A673 (cell line): ENCODE results near the gene ZNF212. TPM values are rescaled to one million over a fixed set of nuclear protein-coding genes. Genes with fewer than 3 reads are reported as not detected.

Source experiments
- BruUV-seq: library from RNA; stranded (reverse); fragments of 400-500 nt; replicated peaks from 2 replicates; lab custom pipeline; 2021; lab: Mats Ljungman, UMichigan
- CTCF ChIA-PET: fragments of 300-600 bp; sonication (Branson Sonifier 250); formaldehyde crosslinking; loops from one replicate; lab custom pipeline; 2022; ENCODE audit warnings: antibody characterized with exemption; lab: Charles Lee
- POLR2A ChIA-PET: fragments of 300-600 bp; sonication (Branson Sonifier 250); formaldehyde crosslinking; loops from one replicate; lab custom pipeline; 2022; ENCODE audit warnings: antibody characterized with exemption; ENCODE audit not compliant: low non-redundant PET; lab: Charles Lee
- DNase-seq: peaks from one replicate; pipeline ENCODE4 v3.0.0-alpha.2; 2015; ENCODE audit warnings: low spot score
- H3K27ac ChIP-seq: fragments of 200-600 bp; sonication (generic); 2 replicates; pipeline ENCODE4 v1.5.1; 2016; ENCODE audit warnings: mixed run types, low read depth, mild to moderate bottlenecking, mixed read lengths, antibody characterized with exemption, low read length; ENCODE audit not compliant: poor library complexity, severe bottlenecking
- H3K27me3 ChIP-seq: fragments of 200-600 bp; sonication (generic); replicated peaks from 2 replicates; pipeline ENCODE4 v1.6.1; 2017; ENCODE audit warnings: mixed run types, low read depth, mild to moderate bottlenecking, mixed read lengths, antibody characterized with exemption, low read length; ENCODE audit not compliant: insufficient read depth, poor library complexity
- H3K36me3 ChIP-seq: fragments of 200-600 bp; sonication (generic); 2 replicates; pipeline ENCODE4 v1.6.1; 2016; ENCODE audit warnings: mixed run types, mild to moderate bottlenecking, mixed read lengths, antibody characterized with exemption, low read length; ENCODE audit not compliant: insufficient read depth, poor library complexity, severe bottlenecking
- H3K4me1 ChIP-seq: fragments of 200-600 bp; sonication (generic); 2 replicates; pipeline ENCODE4 v1.6.1; 2017; ENCODE audit warnings: mixed run types, mild to moderate bottlenecking, mixed read lengths, antibody characterized with exemption, low read length; ENCODE audit not compliant: insufficient read depth, poor library complexity, severe bottlenecking
- H3K4me3 ChIP-seq: fragments of 200-600 bp; sonication (generic); 2 replicates; pipeline ENCODE4 v1.5.1; 2016; ENCODE audit warnings: low read depth, mixed run types, mild to moderate bottlenecking, mixed read lengths, low read length; ENCODE audit not compliant: poor library complexity, severe bottlenecking
- H3K9me3 ChIP-seq: fragments of 200-600 bp; sonication (generic); 2 replicates; pipeline ENCODE4 v1.6.1; 2016; ENCODE audit warnings: mixed run types, low read depth, mild to moderate bottlenecking, mixed read lengths, antibody characterized with exemption, low read length; ENCODE audit not compliant: poor library complexity, severe bottlenecking
- CTCF ChIP-seq: fragments of 300-800, 200-600 bp; sonication (generic); conservative IDR thresholded peaks from 2 replicates; pipeline ENCODE4 v1.5.1; 2017; ENCODE audit warnings: low read depth, mild to moderate bottlenecking, antibody characterized with exemption, low read length, moderate library complexity, mixed read lengths
- EZH2 ChIP-seq: fragments of 200-600 bp; sonication (generic); IDR thresholded peaks from 2 replicates; pipeline ENCODE4 v1.6.1; 2017; ENCODE audit warnings: borderline replicate concordance, low read depth, mild to moderate bottlenecking, mixed read lengths, antibody characterized with exemption, low read length; ENCODE audit not compliant: poor library complexity, severe bottlenecking
- intact Hi-C: fragments of 100-400 bp; cut with micrococcal nuclease; formaldehyde crosslinking; loops from one replicate; pipeline ENCODE4 v1.10.0; 2022; ENCODE audit not compliant: unreplicated experiment
- total RNA-seq: library from RNA; stranded (reverse); gene quantifications from 2 replicates; pipeline ENCODE4 v1.2.3, GENCODE V29; 2021

The ZNF212 gene
- total RNA-seq, 1 experiment from 2014 or later = 12.3 TPM

GRCh38 chr7:149292462-149292823 lies 53.0 kb downstream of the ZNF212 start:
- no TSS peak for BruUV-seq
- DNase-seq = peak; percentile 27
- no peak overlapping the region for H3K4me3 ChIP-seq
- H3K27ac ChIP-seq = no peak overlapping the region
- TF ChIP-seq CTCF (no peak), EZH2 (no peak)
- no peaks in the 10 kb centered on the region for H3K27me3 ChIP-seq
- POLR2A ChIA-PET = no interaction called here
- H3K36me3 ChIP-seq = no peaks in the 10 kb centered on the region
- CTCF ChIA-PET = no interaction called here
- intact Hi-C loops = no loop called here
- H3K9me3 ChIP-seq = no peaks in the 10 kb centered on the region
- H3K4me1 ChIP-seq = no peaks in the 10 kb centered on the region

- Histone ChIP-seq H3K27me3 (no peaks in the 10 kb centered on the region), H3K27ac (no peak overlapping the region), H3K4me1 (no peaks in the 10 kb centered on the region), H3K36me3 (no peaks in the 10 kb centered on the region), H3K9me3 (no peaks in the 10 kb centered on the region), H3K4me3 (no peak overlapping the region)
- BruUV-seq = no TSS peak
- TF ChIP-seq EZH2 = no peak
- TF ChIP-seq CTCF = no peak
- POLR2A ChIA-PET = no interaction called here
- no peak for DNase-seq
- intact Hi-C loops = no loop called here
- CTCF ChIA-PET = no interaction called here
Observed at GRCh38 chr7:149293338-149293737, 53.9 kb downstream of the ZNF212 start.

GRCh38 chr7:149293946-149294633 lies 54.6 kb downstream of the ZNF212 start:
- no peak overlapping the region for H3K4me3 ChIP-seq
- POLR2A ChIA-PET = no interaction called here
- no TSS peak for BruUV-seq
- CTCF ChIA-PET = no interaction called here
- no peak overlapping the region for H3K27ac ChIP-seq
- no peaks in the 10 kb centered on the region for H3K27me3 ChIP-seq
- no peaks in the 10 kb centered on the region for H3K9me3 ChIP-seq
- no peak for DNase-seq
- H3K4me1 ChIP-seq = no peaks in the 10 kb centered on the region
- H3K36me3 ChIP-seq = no peaks in the 10 kb centered on the region
- intact Hi-C loops = no loop called here
- TF ChIP-seq CTCF = no peak
- no peak for TF ChIP-seq EZH2
